HepG2 (cell line): Measurements from ENCODE around the gene VAMP2. TPM values are rescaled to one million over a fixed set of nuclear protein-coding genes. Genes with fewer than 3 reads are reported as not detected.

Experiments
- ATRX ChIP-seq: sonication (generic); formaldehyde crosslinking; IDR thresholded peaks from 2 replicates; pipeline ENCODE4 v1.4.0; 2020; ENCODE audit warnings: missing genetic modification reagents, borderline replicate concordance
- ELF3 ChIP-seq: IDR thresholded peaks from 2 replicates; pipeline ENCODE4 v1.6.1; 2016; ENCODE audit warnings: missing genetic modification reagents, missing compliant biosample characterization
- ESRRA ChIP-seq: sonication (generic); formaldehyde crosslinking; IDR thresholded peaks from 2 replicates; pipeline ENCODE4 v1.5.1; 2020; ENCODE audit warnings: mild to moderate bottlenecking, low read depth, missing genetic modification reagents
- HHEX ChIP-seq: IDR thresholded peaks from 2 replicates; pipeline ENCODE4 v1.6.1; 2016; ENCODE audit warnings: control low read depth
- HIVEP1 ChIP-seq: sonication (generic); formaldehyde crosslinking; IDR thresholded peaks from 2 replicates; pipeline ENCODE4 v1.4.0; 2020; ENCODE audit warnings: mild to moderate bottlenecking, missing genetic modification reagents
- HMG20A ChIP-seq: IDR thresholded peaks from 2 replicates; pipeline ENCODE4 v1.6.1; 2016; ENCODE audit warnings: borderline replicate concordance
- HNF4G ChIP-seq, 2 experiments: sonication (generic) in 1 of 2; formaldehyde crosslinking in 1 of 2; IDR thresholded peaks; 2 replicates each; pipeline versions ENCODE4 v1.4.0 to v1.6.1; 2011 to 2020; ENCODE audit warnings: borderline replicate concordance in 2 of 2, low read depth in 2 of 2, mild to moderate bottlenecking in 2 of 2, low read length in 1 of 2, missing genetic modification reagents in 1 of 2, moderate library complexity in 1 of 2
- HOXD1 ChIP-seq: sonication (generic); formaldehyde crosslinking; IDR thresholded peaks from 2 replicates; pipeline ENCODE4 v1.5.0; 2020; ENCODE audit warnings: missing genetic modification reagents
- PHF5A ChIP-seq: IDR thresholded peaks from one replicate; pipeline ENCODE4 v1.6.1; 2018; ENCODE audit warnings: low read depth, missing genetic modification reagents; ENCODE audit not compliant: unreplicated experiment
- RXRB ChIP-seq: IDR thresholded peaks from 2 replicates; pipeline ENCODE4 v1.6.1; 2016; ENCODE audit warnings: borderline replicate concordance, missing genetic modification reagents, missing compliant biosample characterization
- SMARCC2 ChIP-seq: fragments of 450-650 bp; IDR thresholded peaks from 2 replicates; pipeline ENCODE4 v1.6.1; 2017; ENCODE audit warnings: antibody characterized with exemption, mild to moderate bottlenecking
- TFE3 ChIP-seq: IDR thresholded peaks from 2 replicates; pipeline ENCODE4 v1.6.1; 2016
- ZNF44 ChIP-seq: sonication (generic); formaldehyde crosslinking; IDR thresholded peaks from 2 replicates; pipeline ENCODE4 v1.5.1; 2020; ENCODE audit warnings: mild to moderate bottlenecking, missing genetic modification reagents
- polyA plus RNA-seq, 8 experiments: library from polyadenylated mRNA; depleted of rRNA in 3 of 8; stranded (reverse) in 7 of 8; unstranded in 1 of 8; fragments of >200 nt; fragmentation: Illumina TruSeq in 4 of 8; extraction: Trizol in 4 of 8; gene quantifications; 2 replicates each; pipeline versions ENCODE4 v1.2.1 to v1.2.3, GENCODE V29; 2011 to 2016; ENCODE audit warnings: low read depth in 4 of 8, missing spikeins in 1 of 8, mixed read lengths in 1 of 8; ENCODE audit not compliant: insufficient read depth in 1 of 8
- total RNA-seq, 5 experiments: library from RNA; depleted of rRNA; stranded (reverse); fragments of >200 nt; fragmentation: Illumina TruSeq; extraction: Trizol; gene quantifications; 2 replicates each; pipeline ENCODE4 v1.2.3, GENCODE V29; 2016; ENCODE audit warnings: low read depth in 1 of 5
- TF ChIP-seq, protein P1 (sequence below): sonication (generic); formaldehyde crosslinking; IDR thresholded peaks from 2 replicates; pipeline ENCODE4 v1.4.0; 2020; ENCODE audit warnings: mild to moderate bottlenecking, missing genetic modification reagents
- TF ChIP-seq, protein P2 (sequence below): sonication (generic); formaldehyde crosslinking; IDR thresholded peaks from 2 replicates; pipeline ENCODE4 v1.4.0; 2020; ENCODE audit warnings: missing genetic modification reagents
- TF ChIP-seq, protein P3 (sequence below): IDR thresholded peaks from 2 replicates; pipeline ENCODE4 v1.6.1; 2018; ENCODE audit warnings: missing genetic modification reagents, mild to moderate bottlenecking, missing compliant biosample characterization
- TF ChIP-seq, protein P4 (sequence below): sonication (generic); formaldehyde crosslinking; IDR thresholded peaks from 2 replicates; pipeline ENCODE4 v1.5.1; 2020; ENCODE audit warnings: mild to moderate bottlenecking, missing genetic modification reagents, moderate library complexity

Gene VAMP2
- total and polyA plus RNA-seq, 2 of the 13 experiments (the other 11 are each of a cell fraction or from before 2014, with no cell fraction given): 3.9 to 17.2 TPM

GRCh38 chr17:8210761-8211458, 48.2 kb upstream of the VAMP2 start (continued):
- no peak for TF ChIP-seq TFE3
- TF ChIP-seq, protein P1, sequence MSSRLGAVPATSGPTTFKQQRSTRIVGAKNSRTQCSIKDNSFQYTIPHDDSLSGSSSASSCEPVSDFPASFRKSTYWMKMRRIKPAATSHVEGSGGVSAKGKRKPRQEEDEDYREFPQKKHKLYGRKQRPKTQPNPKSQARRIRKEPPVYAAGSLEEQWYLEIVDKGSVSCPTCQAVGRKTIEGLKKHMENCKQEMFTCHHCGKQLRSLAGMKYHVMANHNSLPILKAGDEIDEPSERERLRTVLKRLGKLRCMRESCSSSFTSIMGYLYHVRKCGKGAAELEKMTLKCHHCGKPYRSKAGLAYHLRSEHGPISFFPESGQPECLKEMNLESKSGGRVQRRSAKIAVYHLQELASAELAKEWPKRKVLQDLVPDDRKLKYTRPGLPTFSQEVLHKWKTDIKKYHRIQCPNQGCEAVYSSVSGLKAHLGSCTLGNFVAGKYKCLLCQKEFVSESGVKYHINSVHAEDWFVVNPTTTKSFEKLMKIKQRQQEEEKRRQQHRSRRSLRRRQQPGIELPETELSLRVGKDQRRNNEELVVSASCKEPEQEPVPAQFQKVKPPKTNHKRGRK (CRISPR knock-in tag): no peak
- TF ChIP-seq RXRB: peak; percentile 45; the same call in 1 of the 2 replicates
- TF ChIP-seq, protein P2, sequence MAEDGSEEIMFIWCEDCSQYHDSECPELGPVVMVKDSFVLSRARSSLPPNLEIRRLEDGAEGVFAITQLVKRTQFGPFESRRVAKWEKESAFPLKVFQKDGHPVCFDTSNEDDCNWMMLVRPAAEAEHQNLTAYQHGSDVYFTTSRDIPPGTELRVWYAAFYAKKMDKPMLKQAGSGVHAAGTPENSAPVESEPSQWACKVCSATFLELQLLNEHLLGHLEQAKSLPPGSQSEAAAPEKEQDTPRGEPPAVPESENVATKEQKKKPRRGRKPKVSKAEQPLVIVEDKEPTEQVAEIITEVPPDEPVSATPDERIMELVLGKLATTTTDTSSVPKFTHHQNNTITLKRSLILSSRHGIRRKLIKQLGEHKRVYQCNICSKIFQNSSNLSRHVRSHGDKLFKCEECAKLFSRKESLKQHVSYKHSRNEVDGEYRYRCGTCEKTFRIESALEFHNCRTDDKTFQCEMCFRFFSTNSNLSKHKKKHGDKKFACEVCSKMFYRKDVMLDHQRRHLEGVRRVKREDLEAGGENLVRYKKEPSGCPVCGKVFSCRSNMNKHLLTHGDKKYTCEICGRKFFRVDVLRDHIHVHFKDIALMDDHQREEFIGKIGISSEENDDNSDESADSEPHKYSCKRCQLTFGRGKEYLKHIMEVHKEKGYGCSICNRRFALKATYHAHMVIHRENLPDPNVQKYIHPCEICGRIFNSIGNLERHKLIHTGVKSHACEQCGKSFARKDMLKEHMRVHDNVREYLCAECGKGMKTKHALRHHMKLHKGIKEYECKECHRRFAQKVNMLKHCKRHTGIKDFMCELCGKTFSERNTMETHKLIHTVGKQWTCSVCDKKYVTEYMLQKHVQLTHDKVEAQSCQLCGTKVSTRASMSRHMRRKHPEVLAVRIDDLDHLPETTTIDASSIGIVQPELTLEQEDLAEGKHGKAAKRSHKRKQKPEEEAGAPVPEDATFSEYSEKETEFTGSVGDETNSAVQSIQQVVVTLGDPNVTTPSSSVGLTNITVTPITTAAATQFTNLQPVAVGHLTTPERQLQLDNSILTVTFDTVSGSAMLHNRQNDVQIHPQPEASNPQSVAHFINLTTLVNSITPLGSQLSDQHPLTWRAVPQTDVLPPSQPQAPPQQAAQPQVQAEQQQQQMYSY (CRISPR knock-in tag): no peak
- TF ChIP-seq HHEX (CRISPR knock-in tag): no peak
- TF ChIP-seq, protein P3, sequence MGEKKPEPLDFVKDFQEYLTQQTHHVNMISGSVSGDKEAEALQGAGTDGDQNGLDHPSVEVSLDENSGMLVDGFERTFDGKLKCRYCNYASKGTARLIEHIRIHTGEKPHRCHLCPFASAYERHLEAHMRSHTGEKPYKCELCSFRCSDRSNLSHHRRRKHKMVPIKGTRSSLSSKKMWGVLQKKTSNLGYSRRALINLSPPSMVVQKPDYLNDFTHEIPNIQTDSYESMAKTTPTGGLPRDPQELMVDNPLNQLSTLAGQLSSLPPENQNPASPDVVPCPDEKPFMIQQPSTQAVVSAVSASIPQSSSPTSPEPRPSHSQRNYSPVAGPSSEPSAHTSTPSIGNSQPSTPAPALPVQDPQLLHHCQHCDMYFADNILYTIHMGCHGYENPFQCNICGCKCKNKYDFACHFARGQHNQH (CRISPR knock-in tag): no peak
- TF ChIP-seq HOXD1 (CRISPR knock-in tag): no peak
- TF ChIP-seq HIVEP1 (CRISPR knock-in tag): no peak
- TF ChIP-seq ESRRA (CRISPR knock-in tag): no peak
- no peak for TF ChIP-seq ATRX (CRISPR knock-in tag)
- TF ChIP-seq ZNF44: no peak
- TF ChIP-seq PHF5A (CRISPR knock-in tag): no peak
- TF ChIP-seq, protein P4, sequence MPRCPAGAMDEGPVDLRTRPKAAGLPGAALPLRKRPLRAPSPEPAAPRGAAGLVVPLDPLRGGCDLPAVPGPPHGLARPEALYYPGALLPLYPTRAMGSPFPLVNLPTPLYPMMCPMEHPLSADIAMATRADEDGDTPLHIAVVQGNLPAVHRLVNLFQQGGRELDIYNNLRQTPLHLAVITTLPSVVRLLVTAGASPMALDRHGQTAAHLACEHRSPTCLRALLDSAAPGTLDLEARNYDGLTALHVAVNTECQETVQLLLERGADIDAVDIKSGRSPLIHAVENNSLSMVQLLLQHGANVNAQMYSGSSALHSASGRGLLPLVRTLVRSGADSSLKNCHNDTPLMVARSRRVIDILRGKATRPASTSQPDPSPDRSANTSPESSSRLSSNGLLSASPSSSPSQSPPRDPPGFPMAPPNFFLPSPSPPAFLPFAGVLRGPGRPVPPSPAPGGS (CRISPR knock-in tag): no peak
- no peak for TF ChIP-seq SMARCC2
- TF ChIP-seq HMG20A (CRISPR knock-in tag): 0 out of 2 replicates have a peak, but pooled peaks have one; percentile 12
- TF ChIP-seq ELF3 (CRISPR knock-in tag): peak; percentile 26; the same call in 1 of the 2 replicates
- TF ChIP-seq HNF4G (IDR thresholded peaks at IDR 0.05; ENCODE audit: borderline replicate concordance, low read depth, low read length): peak; percentile 66; the same call in 1 of the 2 replicates
- TF ChIP-seq HNF4G (CRISPR knock-in tag; IDR thresholded peaks at IDR 0.05; ENCODE audit: borderline replicate concordance, low read depth): no peak
